OCI-LY7 (cell line): Measurements from ENCODE around the gene TBC1D21.

Experiments
- EZH2phosphoT487 ChIP-seq: fragments of 200-600 bp; sonication (generic); IDR thresholded peaks from 2 replicates; pipeline ENCODE4 v1.6.1; 2018; ENCODE audit warnings: low read depth, borderline replicate concordance, mild to moderate bottlenecking, mixed run types, antibody characterized with exemption, low read length, moderate library complexity, mixed read lengths
- TF ChIP-seq, protein P1 (sequence below): fragments of 200-600 bp; sonication (generic); conservative IDR thresholded peaks from 2 replicates; pipeline ENCODE4 v1.5.1; 2014; ENCODE audit warnings: mild to moderate bottlenecking, antibody characterized with exemption, low read length, moderate library complexity, mixed read lengths

DNA sequence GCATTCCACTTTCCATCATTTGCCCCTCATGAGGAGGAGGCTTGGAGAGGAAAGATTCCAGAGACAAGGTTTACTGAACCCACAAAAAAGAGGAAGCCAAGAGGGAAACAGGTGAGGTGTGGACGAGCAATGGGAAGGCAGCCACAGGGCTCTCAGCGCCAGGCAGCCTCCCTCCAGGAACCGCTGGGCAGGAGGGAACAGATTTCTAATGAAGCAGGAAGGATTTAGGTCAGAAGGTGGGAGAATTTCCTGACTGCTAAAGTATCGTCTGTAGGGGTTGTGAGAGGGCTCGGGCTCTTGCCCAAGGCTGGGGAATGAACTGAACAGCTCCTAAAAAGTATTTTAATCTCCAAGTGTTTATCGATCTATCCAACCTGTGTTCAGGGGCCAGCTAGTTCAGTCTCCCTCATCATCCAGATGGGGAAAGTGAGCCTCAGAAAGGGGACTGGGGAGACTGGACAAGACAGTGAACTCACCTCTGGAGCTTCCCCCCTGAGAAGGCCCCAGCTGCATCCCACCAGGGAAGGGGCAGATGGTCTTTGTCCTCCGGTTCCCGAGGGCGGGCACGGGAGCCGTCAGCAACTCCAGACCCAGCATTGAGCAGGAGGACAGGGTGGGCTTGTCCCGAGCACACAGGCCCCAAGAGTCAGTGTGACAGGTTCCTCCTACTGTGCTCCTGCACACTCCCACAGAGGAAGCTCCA lies 63.4 kb downstream of the TBC1D21 start:
- no peak for TF ChIP-seq EZH2phosphoT487
- TF ChIP-seq, protein P1, sequence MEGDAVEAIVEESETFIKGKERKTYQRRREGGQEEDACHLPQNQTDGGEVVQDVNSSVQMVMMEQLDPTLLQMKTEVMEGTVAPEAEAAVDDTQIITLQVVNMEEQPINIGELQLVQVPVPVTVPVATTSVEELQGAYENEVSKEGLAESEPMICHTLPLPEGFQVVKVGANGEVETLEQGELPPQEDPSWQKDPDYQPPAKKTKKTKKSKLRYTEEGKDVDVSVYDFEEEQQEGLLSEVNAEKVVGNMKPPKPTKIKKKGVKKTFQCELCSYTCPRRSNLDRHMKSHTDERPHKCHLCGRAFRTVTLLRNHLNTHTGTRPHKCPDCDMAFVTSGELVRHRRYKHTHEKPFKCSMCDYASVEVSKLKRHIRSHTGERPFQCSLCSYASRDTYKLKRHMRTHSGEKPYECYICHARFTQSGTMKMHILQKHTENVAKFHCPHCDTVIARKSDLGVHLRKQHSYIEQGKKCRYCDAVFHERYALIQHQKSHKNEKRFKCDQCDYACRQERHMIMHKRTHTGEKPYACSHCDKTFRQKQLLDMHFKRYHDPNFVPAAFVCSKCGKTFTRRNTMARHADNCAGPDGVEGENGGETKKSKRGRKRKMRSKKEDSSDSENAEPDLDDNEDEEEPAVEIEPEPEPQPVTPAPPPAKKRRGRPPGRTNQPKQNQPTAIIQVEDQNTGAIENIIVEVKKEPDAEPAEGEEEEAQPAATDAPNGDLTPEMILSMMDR = no peak
